Measurements from ENCODE around the gene REEP6. TPM values are rescaled to one million over a fixed set of nuclear protein-coding genes. Genes with fewer than 3 reads are reported as not detected.

The REEP6 gene
- total and polyA plus RNA-seq, 2 of the 8 experiments (the other 6 are each of a cell fraction or from before 2014, with no cell fraction given), result 12.6 to 20.7 TPM

DNA sequence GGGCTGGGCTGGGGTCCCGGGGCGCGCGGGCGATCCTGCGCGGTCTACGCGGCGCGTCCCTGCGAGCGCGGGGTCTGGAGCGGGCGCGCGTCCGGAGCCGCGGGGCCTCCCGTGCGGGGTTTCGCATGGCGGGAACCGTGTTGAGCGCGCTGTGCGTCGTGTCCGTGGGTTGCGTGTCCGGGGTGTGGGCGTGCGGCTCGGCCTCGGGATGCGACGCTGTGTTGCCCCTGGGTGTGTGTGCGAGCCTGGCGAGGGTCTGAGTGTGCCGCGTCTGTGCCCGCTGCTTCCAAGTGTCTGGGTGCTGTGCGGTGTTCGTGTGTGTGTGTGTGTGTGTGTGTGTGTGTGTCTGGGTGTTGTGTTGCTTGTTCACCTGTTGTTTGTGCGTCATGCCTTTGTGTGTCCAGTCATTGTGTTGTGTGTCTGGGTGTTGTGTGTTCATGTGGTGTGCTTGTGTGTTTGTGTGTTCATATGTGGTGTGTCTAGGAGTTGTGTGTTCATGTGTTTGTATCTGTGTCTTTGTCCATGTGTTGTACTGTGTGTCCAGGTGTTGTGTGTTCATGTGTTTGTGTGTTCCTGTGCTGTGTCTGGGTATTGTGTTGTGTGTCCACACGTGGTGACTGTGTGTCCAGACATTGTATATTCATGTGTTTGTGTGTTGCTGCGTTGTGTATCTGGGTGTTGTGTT lies 33.4 kb downstream of the REEP6 start:
- Histone ChIP-seq H2BK20ac (ENCODE audit: low read length) (no peak overlapping the region; the same call in 1 of the 2 replicates), H3K27me3 (replicated peaks in 1 of 4; ENCODE audit: control insufficient read depth in 3 of 4, extremely low read depth in 1 of 4, insufficient read depth in 3 of 4, low read length in 3 of 4) (peaks cover 19 to 34% (median 31%) of the 10 kb centered on the region in 4 experiments), H4K20me1 (replicated peaks in 1 of 2; ENCODE audit: control insufficient read depth in 1 of 2, insufficient read depth in 2 of 2, low read length in 2 of 2) (peaks cover 8 to 15% of the 10 kb centered on the region in 2 experiments), H4K5ac (ENCODE audit: insufficient read length, low read depth, low read length) (no peak overlapping the region), H3K14ac (ENCODE audit: insufficient read length) (no peak overlapping the region), H2BK120ac (replicated peaks; ENCODE audit: low read depth, low read length) (no peak overlapping the region), H2BK15ac (ENCODE audit: low read length) (peak overlapping the region; percentile 77; the same call in 1 of the 2 replicates), H3K9me3 (ENCODE audit: insufficient read depth in 2 of 2, low read depth in 1 of 2, low read length in 1 of 2) (no peaks in the 10 kb centered on the region), H3K18ac (ENCODE audit: extremely low read depth, low read length) (0 out of 2 replicates have a peak overlapping the region, but pooled peaks have one; percentile 4), H2BK5ac (ENCODE audit: low read depth, low read length) (no peak overlapping the region), H4K8ac (ENCODE audit: extremely low read depth, insufficient read depth, low read length) (peak overlapping the region; percentile 51), H3K36me3 (ENCODE audit: control insufficient read depth in 2 of 4, insufficient read depth in 4 of 4, low read length in 3 of 4) (no peaks in the 10 kb centered on the region; a peak in 1 of 8 replicates), H3K23ac (ENCODE audit: insufficient read length) (peak overlapping the region; percentile 83), H3K4ac (replicated peaks; ENCODE audit: insufficient read length, low read depth, low read length) (peak overlapping the region; percentile 98), H3K23me2 (ENCODE audit: low read depth, low read length) (peaks cover 8% of the 10 kb centered on the region; the same call in 1 of the 2 replicates), H2AK5ac (ENCODE audit: low read depth, low read length) (peak overlapping the region; percentile 94), H3K4me1 (replicated peaks in 1 of 4; ENCODE audit: control insufficient read depth in 3 of 4, insufficient read depth in 4 of 4, low read length in 3 of 4) (peaks cover 0 to 3% (median 1%) of the 10 kb centered on the region in 4 experiments; a peak in 3 of 7 replicates), H3K9ac (replicated peaks in 1 of 4; ENCODE audit: extremely low read depth in 1 of 4, low read depth in 3 of 4, low read length in 3 of 4) (peak overlapping the region in 1 of 4 experiments; percentile 57; a peak in 2 of 7 replicates), H3K79me2 (ENCODE audit: control insufficient read depth in 1 of 2, insufficient read depth in 2 of 2, low read length in 2 of 2) (no peaks in the 10 kb centered on the region), H4K91ac (replicated peaks; ENCODE audit: insufficient read length, low read length) (no peak overlapping the region), H2AFZ (ENCODE audit: low read length) (no peak overlapping the region), H3K4me2 (ENCODE audit: insufficient read depth in 1 of 2, low read depth in 2 of 2, low read length in 2 of 2) (peak overlapping the region; percentile 73 to 97), H3K56ac (replicated peaks; ENCODE audit: insufficient read length, low read depth, low read length) (peak overlapping the region; percentile 30), H3K79me1 (ENCODE audit: low read depth, low read length) (no peaks in the 10 kb centered on the region), H3K4me3 (ENCODE audit: extremely low read depth in 1 of 4, insufficient read depth in 2 of 4, low read depth in 3 of 4, low read length in 4 of 4) (peak overlapping the region in 3 of 4 experiments; percentile 25 to 57 (median 35); a peak in 5 of 8 replicates), H2BK12ac (ENCODE audit: low read depth, low read length) (peak overlapping the region; percentile 40; the same call in 1 of the 2 replicates), H3K27ac (ENCODE audit: low read depth, low read length) (no peak overlapping the region)
- 48% methylated on average over 6 of the region's 49 CpGs; no CpG with 5 or more reads in 1 of the 2 experiments for WGBS, 2 experiments (ENCODE audit: extremely low coverage in 1 of 2, insufficient coverage in 1 of 2, insufficient read length in 1 of 2, insufficient replicate concordance in 2 of 2, low coverage in 1 of 2, low lambda C conversion rate in 2 of 2, missing lambda C conversion rate in 1 of 2)
- DNase-seq (ENCODE audit: low read depth in 1 of 2, low spot score in 2 of 2) (no peak), FAIRE-seq (peak; percentile 77)
- no peak for TF ChIP-seq SAP30 (IDR thresholded peaks at IDR 0.05; ENCODE audit: insufficient read depth, insufficient replicate concordance, low read length)
- no peak for TF ChIP-seq BRCA1 (IDR thresholded peaks at IDR 0.05; ENCODE audit: low read depth, low read length)
- peak; percentile 73; the same call in 1 of the 2 replicates for TF ChIP-seq SUZ12 (IDR thresholded peaks at IDR 0.05; ENCODE audit: low read length)
- peak; percentile 50 for TF ChIP-seq EZH2 (IDR thresholded peaks at IDR 0.05; ENCODE audit: low read depth, low read length, severe bottlenecking)
- no peak for TF ChIP-seq RAD21 (IDR thresholded peaks at IDR 0.05 in 1 of 2, conservative IDR thresholded peaks at IDR 0.05 in 1 of 2; ENCODE audit: low read depth in 2 of 2, low read length in 2 of 2)
- peak; percentile 39 for TF ChIP-seq KDM4A (IDR thresholded peaks at IDR 0.05; ENCODE audit: low read depth, low read length, severe bottlenecking)
- no peak for TF ChIP-seq POLR2A (IDR thresholded peaks at IDR 0.05; ENCODE audit: control extremely low read depth in 1 of 2, low read depth in 2 of 2, low read length in 2 of 2)
- TF ChIP-seq CHD1 (IDR thresholded peaks at IDR 0.05; ENCODE audit: low read depth, low read length), result no peak
- ChIA-PET POLR2A (ENCODE audit: partially characterized antibody) (interaction anchor here (1.0 to 1.4 kb wide), 2 partner anchors 18 to 258 kb away, joined by 3 to 4 read pairs; no protein-coding TSS in a partner anchor), CTCF (ENCODE audit: partially characterized antibody) (interaction anchor here (0.6 to 1.5 kb wide), 5 partner anchors 10 to 298 kb away, joined by 3 to 4 read pairs (median 3); no protein-coding TSS in a partner anchor)

Measured in H1 (cell line).